Measurements from ENCODE around the gene USP47.

Gene USP47

DNA sequence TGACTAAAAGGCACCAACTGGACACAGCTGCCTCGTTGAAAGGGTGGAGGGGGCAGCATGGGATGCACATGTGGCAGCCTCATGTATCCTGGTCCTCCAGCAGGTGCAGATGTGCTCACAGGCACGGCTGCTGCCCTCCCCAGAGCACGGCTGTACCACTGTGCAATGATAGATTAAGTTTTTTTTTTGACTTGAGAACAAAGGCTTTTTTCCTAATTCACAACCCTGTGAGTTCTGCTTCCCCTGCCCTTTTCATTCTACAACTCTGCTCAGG lies 155.2 kb downstream of the USP47 start:
- TF ChIP-seq, protein P1, sequence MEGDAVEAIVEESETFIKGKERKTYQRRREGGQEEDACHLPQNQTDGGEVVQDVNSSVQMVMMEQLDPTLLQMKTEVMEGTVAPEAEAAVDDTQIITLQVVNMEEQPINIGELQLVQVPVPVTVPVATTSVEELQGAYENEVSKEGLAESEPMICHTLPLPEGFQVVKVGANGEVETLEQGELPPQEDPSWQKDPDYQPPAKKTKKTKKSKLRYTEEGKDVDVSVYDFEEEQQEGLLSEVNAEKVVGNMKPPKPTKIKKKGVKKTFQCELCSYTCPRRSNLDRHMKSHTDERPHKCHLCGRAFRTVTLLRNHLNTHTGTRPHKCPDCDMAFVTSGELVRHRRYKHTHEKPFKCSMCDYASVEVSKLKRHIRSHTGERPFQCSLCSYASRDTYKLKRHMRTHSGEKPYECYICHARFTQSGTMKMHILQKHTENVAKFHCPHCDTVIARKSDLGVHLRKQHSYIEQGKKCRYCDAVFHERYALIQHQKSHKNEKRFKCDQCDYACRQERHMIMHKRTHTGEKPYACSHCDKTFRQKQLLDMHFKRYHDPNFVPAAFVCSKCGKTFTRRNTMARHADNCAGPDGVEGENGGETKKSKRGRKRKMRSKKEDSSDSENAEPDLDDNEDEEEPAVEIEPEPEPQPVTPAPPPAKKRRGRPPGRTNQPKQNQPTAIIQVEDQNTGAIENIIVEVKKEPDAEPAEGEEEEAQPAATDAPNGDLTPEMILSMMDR (IDR thresholded peaks at IDR 0.05; ENCODE audit: insufficient read depth, low read depth, low read length, missing control alignments) = no peak
- no peak overlapping the region for H3K4me3 ChIP-seq (ENCODE audit: low read length)
- no peak for DNase-seq (ENCODE audit: low read depth)

DNA sequence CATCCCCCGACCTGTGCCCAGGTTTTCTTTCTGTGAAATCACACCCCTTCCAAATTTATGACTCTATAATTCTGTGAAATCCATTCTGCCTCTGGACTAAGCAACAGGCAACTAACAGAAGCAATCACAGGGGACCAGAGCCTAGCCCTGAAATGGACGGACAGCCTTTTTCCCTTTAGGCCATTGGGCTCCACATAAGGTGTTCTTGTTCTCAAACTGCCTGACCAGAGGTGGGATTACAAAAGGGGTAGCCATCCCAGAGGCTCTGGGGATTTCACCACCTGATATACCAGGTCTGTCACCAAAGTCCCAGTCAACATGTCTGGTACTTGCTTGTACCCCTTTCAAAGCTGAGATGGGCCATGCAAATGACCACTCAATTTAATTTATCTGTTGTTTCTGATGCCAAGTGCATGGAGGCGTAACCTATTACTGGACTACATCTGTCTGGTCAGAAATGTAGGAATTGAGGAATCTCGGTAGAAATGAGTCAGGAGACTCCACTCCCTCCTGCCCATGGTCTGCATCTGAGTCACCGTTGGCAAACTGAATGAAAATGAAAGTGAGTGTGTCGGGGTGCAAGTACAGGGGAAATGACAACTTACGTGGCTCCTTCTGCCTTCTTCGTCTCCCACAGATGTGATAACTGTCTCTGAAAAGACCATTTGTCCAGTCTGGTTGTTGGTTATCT lies 156.5 kb downstream of the USP47 start:
- DNase-seq (ENCODE audit: low read depth) = peak; percentile 89
- H3K4me3 ChIP-seq (ENCODE audit: low read length) = no peak overlapping the region

DNA sequence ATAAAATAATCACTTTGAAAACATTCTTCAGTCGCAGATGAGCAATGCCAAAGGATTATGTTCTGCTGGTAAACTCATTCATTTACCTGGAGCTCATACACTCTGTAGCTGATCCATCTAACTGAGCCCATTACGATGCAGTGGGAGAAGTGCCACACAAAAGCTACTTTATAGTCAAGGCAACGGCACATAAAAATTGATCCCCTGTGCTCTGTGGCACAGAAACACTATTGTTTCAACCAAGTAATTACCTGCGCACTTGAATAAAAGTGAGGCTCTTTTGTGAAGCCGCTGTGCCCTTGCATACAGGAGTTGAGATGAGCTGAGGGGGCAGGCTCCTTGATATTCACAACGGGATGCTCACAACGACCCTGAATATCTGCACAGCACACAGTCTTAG lies 159.4 kb downstream of the USP47 start:
- TF ChIP-seq, protein P1 (IDR thresholded peaks at IDR 0.05; ENCODE audit: insufficient read depth, low read depth, low read length, missing control alignments) = no peak
- DNase-seq (ENCODE audit: low read depth) = no peak
- H3K4me3 ChIP-seq (ENCODE audit: low read length) = no peak overlapping the region

More for the DNA sequence above, 156.5 kb downstream of the USP47 start:
- TF ChIP-seq, protein P1 (IDR thresholded peaks at IDR 0.05; ENCODE audit: insufficient read depth, low read depth, low read length, missing control alignments) = no peak

DNA sequence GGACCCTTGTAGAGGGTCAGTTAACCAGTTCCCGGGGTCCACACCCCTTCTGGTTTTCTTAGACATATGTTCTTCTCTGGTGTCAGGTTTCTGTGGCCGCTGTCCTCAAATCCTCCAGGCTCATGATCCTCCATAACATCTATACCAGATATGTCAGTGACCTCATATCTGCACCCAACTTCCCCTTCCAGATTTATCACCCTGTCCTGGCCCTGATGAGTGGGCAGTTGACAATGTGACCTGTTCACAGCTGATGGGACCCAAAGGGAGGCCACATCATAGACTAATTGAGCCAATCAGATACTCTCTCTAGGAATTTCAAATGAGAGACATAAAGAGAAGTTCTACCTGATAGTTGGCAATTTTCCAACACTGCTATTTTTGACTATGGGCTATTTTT lies 161.6 kb downstream of the USP47 start:
- no peak overlapping the region for H3K4me3 ChIP-seq (ENCODE audit: low read length)
- TF ChIP-seq, protein P1 (IDR thresholded peaks at IDR 0.05; ENCODE audit: insufficient read depth, low read depth, low read length, missing control alignments) = no peak
- no peak for DNase-seq (ENCODE audit: low read depth)

DNA sequence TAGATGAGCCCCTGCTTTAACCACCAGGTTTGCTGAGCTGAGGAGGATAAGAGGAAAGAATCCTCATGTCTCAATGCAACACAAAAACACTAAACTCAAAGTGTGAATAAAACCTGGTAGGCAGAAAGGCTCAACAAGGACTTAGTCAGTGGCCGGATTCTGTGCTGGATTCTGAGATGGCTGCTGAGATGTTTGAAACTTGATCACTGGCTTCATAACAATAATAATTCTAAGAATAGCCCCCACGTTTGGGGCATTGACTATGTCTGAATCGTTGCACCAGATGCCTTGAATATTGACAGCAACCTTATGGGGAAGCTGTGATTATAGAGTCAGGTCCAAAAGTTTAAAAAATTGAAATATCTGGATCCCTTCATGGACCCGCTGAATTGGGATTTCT lies 162.0 kb downstream of the USP47 start:
- TF ChIP-seq, protein P1 (IDR thresholded peaks at IDR 0.05; ENCODE audit: insufficient read depth, low read depth, low read length, missing control alignments) = no peak
- no peak for DNase-seq (ENCODE audit: low read depth)
- H3K4me3 ChIP-seq (ENCODE audit: low read length) = no peak overlapping the region

DNA sequence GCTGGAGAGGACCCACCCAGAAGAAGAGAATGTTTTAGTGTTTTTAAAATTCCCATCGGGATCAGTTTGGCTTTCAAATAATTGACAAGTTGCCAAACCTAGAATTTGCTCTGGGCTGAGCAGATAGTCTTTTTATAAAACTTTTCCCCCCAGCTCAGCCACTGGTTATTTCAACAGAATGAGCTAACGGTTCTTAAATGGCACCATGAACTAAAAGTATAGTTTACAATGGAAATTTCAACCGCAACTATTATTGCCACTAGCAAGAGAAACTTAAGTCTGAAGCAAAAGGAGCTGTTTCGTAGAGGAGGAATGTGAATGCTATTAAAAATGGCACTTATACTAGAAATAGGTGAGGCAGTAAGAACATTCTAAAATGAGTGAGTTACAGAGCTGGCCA lies 163.3 kb downstream of the USP47 start:
- DNase-seq (ENCODE audit: low read depth) = no peak
- TF ChIP-seq, protein P1 (IDR thresholded peaks at IDR 0.05; ENCODE audit: insufficient read depth, low read depth, low read length, missing control alignments) = no peak
- no peak overlapping the region for H3K4me3 ChIP-seq (ENCODE audit: low read length)

DNA sequence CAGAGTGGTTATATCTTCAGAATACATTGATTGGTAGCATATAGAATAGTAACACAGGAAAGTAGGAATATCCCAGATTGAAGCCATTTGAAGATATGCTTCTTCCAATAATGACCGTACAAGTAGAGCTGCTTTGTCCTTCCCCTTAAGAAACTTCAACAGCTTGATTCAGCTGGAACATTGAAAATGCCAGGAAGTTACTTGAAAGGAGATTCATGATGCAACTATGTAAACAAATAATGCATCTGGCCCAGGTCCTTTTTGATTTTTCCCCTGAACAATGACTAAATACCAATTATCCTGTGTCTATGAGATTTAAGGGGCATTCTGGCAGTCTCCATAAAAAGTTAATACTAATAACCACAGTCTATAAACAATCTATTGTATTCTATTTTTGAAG lies 163.7 kb downstream of the USP47 start:
- DNase-seq (ENCODE audit: low read depth) = peak; percentile 61
- TF ChIP-seq, protein P1 (IDR thresholded peaks at IDR 0.05; ENCODE audit: insufficient read depth, low read depth, low read length, missing control alignments) = no peak
- no peak overlapping the region for H3K4me3 ChIP-seq (ENCODE audit: low read length)

All from epithelial cell of esophagus (primary cell).